H1 (cell line): ENCODE data around the gene SYTL1. TPM values are rescaled to one million over a fixed set of nuclear protein-coding genes. Genes with fewer than 3 reads are reported as not detected.

Source experiments
- CTCF ChIA-PET: fragments of 300-600 bp; sonication (Branson Sonifier 250); formaldehyde crosslinking; loops from one replicate; lab custom pipeline; 2021; ENCODE audit not compliant: partially characterized antibody; lab: Charles Lee
- POLR2A ChIA-PET: fragments of 300-600 bp; sonication (Branson Sonifier 250); formaldehyde crosslinking; loops from one replicate; lab custom pipeline; 2021; ENCODE audit warnings: inconsistent platforms; ENCODE audit not compliant: partially characterized antibody; lab: Charles Lee
- DNase-seq, 2 experiments: peaks; one replicate each; pipeline versions ENCODE4 v3.0.0 to v3.0.0-alpha.2; 2010 to 2022; ENCODE audit warnings: low spot score in 2 of 2, low read depth in 1 of 2, mixed read lengths in 1 of 2
- FAIRE-seq: peaks from 2 replicates; lab custom pipeline; 2011; peaks lifted over from hg19 to GRCh38; lab: Jason Lieb, UNC
- H2AFZ ChIP-seq: 2 replicates; pipeline ENCODE4 v1.8.1; 2012; ENCODE audit warnings: low read length, inconsistent platforms
- H2AK5ac ChIP-seq: 2 replicates; pipeline ENCODE4 v1.6.1; 2013; ENCODE audit warnings: low read depth, low read length
- H2BK120ac ChIP-seq: replicated peaks from 2 replicates; pipeline ENCODE3; 2013; ENCODE audit warnings: low read depth, low read length, inconsistent platforms
- H2BK12ac ChIP-seq: 2 replicates; pipeline ENCODE4 v1.6.1; 2013; ENCODE audit warnings: low read depth, low read length
- H2BK15ac ChIP-seq: 2 replicates; pipeline ENCODE4 v1.6.1; 2013; ENCODE audit warnings: low read length
- H2BK20ac ChIP-seq: 2 replicates; pipeline ENCODE4 v1.6.1; 2013; ENCODE audit warnings: low read length
- H2BK5ac ChIP-seq: 2 replicates; pipeline ENCODE4 v1.6.1; 2013; ENCODE audit warnings: low read depth, low read length
- H3K14ac ChIP-seq: 2 replicates; pipeline ENCODE4 v1.6.1; 2013; ENCODE audit warnings: inconsistent platforms; ENCODE audit not compliant: insufficient read length
- H3K18ac ChIP-seq: 2 replicates; pipeline ENCODE4 v1.6.1; 2013; ENCODE audit warnings: low read length; ENCODE audit errors: extremely low read depth
- H3K23ac ChIP-seq: 2 replicates; pipeline ENCODE4 v1.6.1; 2013; ENCODE audit warnings: inconsistent platforms; ENCODE audit not compliant: insufficient read length
- H3K23me2 ChIP-seq: 2 replicates; pipeline ENCODE4 v1.6.1; 2013; ENCODE audit warnings: low read depth, low read length
- H3K27ac ChIP-seq: 2 replicates; pipeline ENCODE4 v1.6.1; 2011; ENCODE audit warnings: low read depth, low read length, inconsistent platforms
- H3K27me3 ChIP-seq, 4 experiments: replicated peaks in 1 of 4; 1 replicate in 1 of 4; 2 replicates in 3 of 4; pipeline versions ENCODE4 v1.6.1 to v1.8.1; 2011 to 2013; ENCODE audit warnings: low read length in 3 of 4, mild to moderate bottlenecking in 3 of 4, inconsistent platforms in 2 of 4, mixed read lengths in 2 of 4, moderate library complexity in 1 of 4; ENCODE audit not compliant: control insufficient read depth in 3 of 4, insufficient read depth in 3 of 4; ENCODE audit errors: extremely low read depth in 1 of 4
- H3K36me3 ChIP-seq, 4 experiments: 2 replicates each; pipeline versions ENCODE4 v1.6.1 to v1.8.1; 2011 to 2013; ENCODE audit warnings: mild to moderate bottlenecking in 4 of 4, low read length in 3 of 4, moderate library complexity in 2 of 4, control low read depth in 1 of 4, inconsistent platforms in 1 of 4; ENCODE audit not compliant: insufficient read depth in 4 of 4, control insufficient read depth in 2 of 4
- H3K4ac ChIP-seq: replicated peaks from 2 replicates; pipeline ENCODE3; 2013; ENCODE audit warnings: low read length, low read depth, mixed read lengths, inconsistent platforms; ENCODE audit not compliant: insufficient read length
- H3K4me1 ChIP-seq, 4 experiments: replicated peaks in 1 of 4; 1 replicate in 1 of 4; 2 replicates in 3 of 4; pipeline versions ENCODE4 v1.6.1 to v1.8.1; 2011 to 2013; ENCODE audit warnings: low read length in 3 of 4, inconsistent platforms in 2 of 4, mixed read lengths in 1 of 4; ENCODE audit not compliant: insufficient read depth in 4 of 4, control insufficient read depth in 3 of 4
- H3K4me2 ChIP-seq, 2 experiments: 2 replicates each; pipeline versions ENCODE4 v1.6.1 to v1.8.1; 2011 to 2013; ENCODE audit warnings: low read depth in 2 of 2, low read length in 2 of 2, control low read depth in 1 of 2, inconsistent platforms in 1 of 2, mild to moderate bottlenecking in 1 of 2; ENCODE audit not compliant: insufficient read depth in 1 of 2
- H3K4me3 ChIP-seq, 4 experiments: fragments of 200-600, 300-600 bp in 1 of 4; sonication (generic), shearing (Covaris generic), sonication (Bioruptor Twin) in 1 of 4; 2 replicates each; pipeline versions ENCODE4 v1.5.1 to v1.8.1; 2011 to 2016; ENCODE audit warnings: low read length in 4 of 4, low read depth in 3 of 4, control low read depth in 2 of 4, inconsistent platforms in 2 of 4, mild to moderate bottlenecking in 2 of 4, mixed read lengths in 1 of 4, moderate library complexity in 1 of 4; ENCODE audit not compliant: insufficient read depth in 2 of 4; ENCODE audit errors: extremely low read depth in 1 of 4
- H3K56ac ChIP-seq: replicated peaks from 2 replicates; pipeline ENCODE3; 2013; ENCODE audit warnings: low read depth, mild to moderate bottlenecking, mixed read lengths, low read length, inconsistent platforms; ENCODE audit not compliant: insufficient read length
- H3K79me1 ChIP-seq: 2 replicates; pipeline ENCODE4 v1.6.1; 2013; ENCODE audit warnings: low read depth, low read length, control low read depth
- H3K79me2 ChIP-seq, 2 experiments: 2 replicates each; pipeline versions ENCODE4 v1.6.1 to v1.8.1; 2012 to 2013; ENCODE audit warnings: low read length in 2 of 2, mild to moderate bottlenecking in 2 of 2, inconsistent platforms in 1 of 2; ENCODE audit not compliant: insufficient read depth in 2 of 2, control insufficient read depth in 1 of 2
- H3K9ac ChIP-seq, 4 experiments: replicated peaks in 1 of 4; 1 replicate in 1 of 4; 2 replicates in 3 of 4; pipeline versions ENCODE4 v1.6.1 to v1.8.1; 2011 to 2013; ENCODE audit warnings: low read depth in 3 of 4, low read length in 3 of 4, control low read depth in 2 of 4, mild to moderate bottlenecking in 2 of 4, moderate library complexity in 2 of 4, inconsistent platforms in 1 of 4; ENCODE audit errors: extremely low read depth in 1 of 4
- H3K9me3 ChIP-seq, 2 experiments: 2 replicates each; pipeline versions ENCODE4 v1.6.1 to v1.8.1; 2012 to 2013; ENCODE audit warnings: mild to moderate bottlenecking in 2 of 2, moderate library complexity in 2 of 2, control low read depth in 1 of 2, inconsistent platforms in 1 of 2, low read depth in 1 of 2, low read length in 1 of 2, mixed read lengths in 1 of 2; ENCODE audit not compliant: insufficient read depth in 2 of 2
- H4K20me1 ChIP-seq, 2 experiments: replicated peaks in 1 of 2; 2 replicates each; pipeline versions ENCODE3 to v1.8.1; 2011 to 2013; ENCODE audit warnings: inconsistent platforms in 2 of 2, low read length in 2 of 2, mild to moderate bottlenecking in 1 of 2; ENCODE audit not compliant: insufficient read depth in 2 of 2, control insufficient read depth in 1 of 2
- H4K5ac ChIP-seq: 2 replicates; pipeline ENCODE4 v1.6.1; 2013; ENCODE audit warnings: low read length, low read depth, mixed read lengths, inconsistent platforms; ENCODE audit not compliant: insufficient read length
- H4K8ac ChIP-seq: 2 replicates; pipeline ENCODE4 v1.8.0; 2013; ENCODE audit warnings: mild to moderate bottlenecking, moderate library complexity, low read length, inconsistent platforms; ENCODE audit not compliant: insufficient read depth; ENCODE audit errors: extremely low read depth
- H4K91ac ChIP-seq: replicated peaks from 2 replicates; pipeline ENCODE3; 2013; ENCODE audit warnings: low read length, mixed read lengths, inconsistent platforms; ENCODE audit not compliant: insufficient read length
- SP4 ChIP-seq: IDR thresholded peaks from 2 replicates; pipeline ENCODE4 v1.6.1; 2012; ENCODE audit warnings: low read length, inconsistent platforms
- TCF12 ChIP-seq: IDR thresholded peaks from 2 replicates; pipeline ENCODE4 v1.6.1; 2011; ENCODE audit warnings: low read depth, mild to moderate bottlenecking, low read length
- WGBS, 2 experiments: shearing (Covaris generic) in 1 of 2; methylation state at CpG; one replicate each; pipeline versions ENCODE4 v1.1.6 to v1.1.7; 2013 to 2015; ENCODE audit warnings: low lambda C conversion rate in 2 of 2, mixed read lengths in 2 of 2, inconsistent platforms in 1 of 2, low coverage in 1 of 2, missing lambda C conversion rate in 1 of 2; ENCODE audit not compliant: insufficient replicate concordance in 2 of 2, insufficient coverage in 1 of 2, insufficient read length in 1 of 2; ENCODE audit errors: extremely low coverage in 1 of 2, missing lambda C conversion rate in 1 of 2; 5-methylcytosine and 5-hydroxymethylcytosine counted together
- polyA plus RNA-seq, 7 experiments: library from polyadenylated mRNA; depleted of rRNA in 3 of 7; stranded (reverse) in 5 of 7; unstranded in 2 of 7; fragments of >200 nt in 5 of 7; fragments of 200-250 nt in 2 of 7; gene quantifications; 1 replicate in 5 of 7; 2 replicates in 1 of 7; 4 replicates in 1 of 7; pipeline versions ENCODE4 v1.2.1 to v1.2.3, GENCODE V29; 2011 to 2013; ENCODE audit warnings: missing spikeins in 2 of 7, mixed read lengths in 2 of 7
- total RNA-seq: library from RNA; stranded (reverse); fragmentation: NEBNext Ultra II Directional; extraction: Animal tissue kit (Norgen Biotek cat#: 25700); gene quantifications from 2 replicates; pipeline ENCODE4 v1.2.1, GENCODE V29; 2021

SYTL1 gene
- total and polyA plus RNA-seq, 2 of the 8 experiments (the other 6 are each of a cell fraction or from before 2014, with no cell fraction given) = 6.4 to 19.5 TPM

DNA sequence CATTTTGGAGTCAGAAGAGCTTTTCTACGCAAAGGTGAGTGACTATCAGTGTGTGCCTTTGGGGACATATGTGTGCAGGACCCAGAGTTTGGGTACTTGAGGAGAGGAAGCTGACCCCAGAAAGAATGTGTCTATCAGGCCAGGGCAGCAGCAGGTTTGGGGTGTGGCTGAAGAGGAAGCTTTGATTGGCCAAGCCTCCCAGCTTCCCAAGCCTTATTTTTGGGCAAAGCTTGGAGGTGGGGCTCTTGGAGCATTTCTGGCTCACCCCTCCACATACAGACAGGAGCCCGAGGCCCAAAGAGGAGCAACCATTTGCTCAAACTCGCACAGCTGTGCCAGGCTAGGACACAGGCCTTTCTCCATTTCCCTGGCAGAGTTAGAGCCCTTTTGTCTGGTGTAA, 55.3 kb downstream of the SYTL1 start:
- Histone ChIP-seq H2BK5ac (no peak overlapping the region), H4K8ac (no peak overlapping the region), H2BK120ac (no peak overlapping the region), H2BK20ac (peak overlapping the region; percentile 72; the same call in 1 of the 2 replicates), H4K20me1 (peaks cover 2 to 10% of the 10 kb centered on the region in 2 experiments), H3K9me3 (no peaks in the 10 kb centered on the region), H4K5ac (no peak overlapping the region), H3K23me2 (peaks cover 4% of the 10 kb centered on the region), H3K4me2 (no peak overlapping the region), H3K79me1 (no peaks in the 10 kb centered on the region), H3K56ac (no peak overlapping the region), H2AFZ (no peak overlapping the region), H3K9ac (no peak overlapping the region), H3K18ac (no peak overlapping the region; the same call in 1 of the 2 replicates), H3K27me3 (no peaks in the 10 kb centered on the region), H3K27ac (no peak overlapping the region), H3K4ac (no peak overlapping the region), H4K91ac (no peak overlapping the region), H2BK15ac (no peak overlapping the region; the same call in 1 of the 2 replicates), H3K14ac (no peak overlapping the region), H3K36me3 (no peaks in the 10 kb centered on the region), H3K79me2 (no peaks in the 10 kb centered on the region), H3K23ac (no peak overlapping the region), H2AK5ac (no peak overlapping the region), H3K4me1 (peaks cover 4 to 25% (median 7%) of the 10 kb centered on the region in 4 experiments), H2BK12ac (no peak overlapping the region), H3K4me3 (no peak overlapping the region)
- WGBS, 2 experiments = 95% methylated on average over 3 of the region's 3 CpGs; no CpG with 5 or more reads in 1 of the 2 experiments
- ChIA-PET POLR2A (interaction anchor here (0.8 to 2.1 kb wide), 6 partner anchors 39 to 210 kb away, joined by 3 to 8 read pairs (median 4); partner anchors contain the start of gene SYTL1), CTCF (interaction anchor here (0.6 to 37.8 kb wide), 31 partner anchors 9 to 352 kb away, joined by 3 to 863 read pairs (median 4); partner anchors contain the start of genes AHDC1, GPR3 and MAP3K6)
- DNase-seq = no peak
- no peak for FAIRE-seq
- TF ChIP-seq TCF12 = no peak
- no peak for TF ChIP-seq SP4
